IPS DF 6.9 (cell line): ENCODE data around the gene FAM149B1.
A peak's percentile ranks its signal among the peaks of the same experiment; 100 is the strongest.
"Not testable (repeated sequence)": the region's sequence is repeated elsewhere in the genome, so short reads cannot be mapped to it uniquely, and the experiment has no call there.

Experiments
- DNase-seq: peaks from one replicate; pipeline ENCODE4 v3.0.0-alpha.2; 2013; ENCODE audit warnings: low read depth, low spot score
- H3K27ac ChIP-seq: one replicate; pipeline ENCODE4 v1.5.1; 2013; ENCODE audit warnings: low read length, control low read depth
- H3K27me3 ChIP-seq: 2 replicates; pipeline ENCODE4 v1.6.1; 2013; ENCODE audit warnings: mild to moderate bottlenecking, low read length; ENCODE audit not compliant: control insufficient read depth, insufficient read depth
- H3K36me3 ChIP-seq: 2 replicates; pipeline ENCODE4 v1.6.1; 2013; ENCODE audit warnings: low read length; ENCODE audit not compliant: control insufficient read depth, insufficient read depth
- H3K4me1 ChIP-seq: 2 replicates; pipeline ENCODE4 v1.6.1; 2013; ENCODE audit warnings: low read length; ENCODE audit not compliant: control insufficient read depth, insufficient read depth
- H3K4me3 ChIP-seq: 2 replicates; pipeline ENCODE4 v1.5.1; 2013; ENCODE audit warnings: mild to moderate bottlenecking, low read length
- H3K9me3 ChIP-seq: 2 replicates; pipeline ENCODE4 v1.6.1; 2013; ENCODE audit warnings: low read length, inconsistent platforms; ENCODE audit not compliant: control insufficient read depth, insufficient read depth
- whole genome bisulfite sequencing: extraction: QIAGEN DNeasy Blood & Tissue Kit; methylation state at CpG from one replicate; pipeline ENCODE4 v1.1.7; 2013; ENCODE audit warnings: mixed read lengths, missing lambda C conversion rate; ENCODE audit not compliant: insufficient read length, insufficient coverage; 5-methylcytosine and 5-hydroxymethylcytosine counted together

Gene FAM149B1

GRCh38 chr10:73248259-73248724, 80.4 kb downstream of the FAM149B1 start:
- DNase-seq: no peak
- H3K36me3 ChIP-seq: peaks cover 10% of the 10 kb centered on the region; the same call in 1 of the 2 replicates
- no peak overlapping the region for H3K27ac ChIP-seq
- peaks cover 2% of the 10 kb centered on the region; the same call in 1 of the 2 replicates for H3K4me1 ChIP-seq
- no peaks in the 10 kb centered on the region for H3K27me3 ChIP-seq
- H3K4me3 ChIP-seq: no peak overlapping the region
- WGBS: no CpG with 5 or more reads among the region's 5 CpGs
- no peaks in the 10 kb centered on the region for H3K9me3 ChIP-seq

GRCh38 chr10:73251683-73252444, 83.9 kb downstream of the FAM149B1 start:
- Histone ChIP-seq H3K27ac (no peak overlapping the region), H3K9me3 (no peaks in the 10 kb centered on the region), H3K36me3 (no peaks in the 10 kb centered on the region), H3K4me1 (no peaks in the 10 kb centered on the region), H3K4me3 (peak overlapping the region; percentile 48; the same call in 1 of the 2 replicates), H3K27me3 (no peaks in the 10 kb centered on the region)
- no peak for DNase-seq
- WGBS: no CpG with 5 or more reads among the region's 23 CpGs

- no peaks in the 10 kb centered on the region for H3K4me1 ChIP-seq
- H3K36me3 ChIP-seq: no peaks in the 10 kb centered on the region
- H3K27me3 ChIP-seq: no peaks in the 10 kb centered on the region
- H3K4me3 ChIP-seq: peak within 1 kb of the TSS; percentile 48
- H3K9me3 ChIP-seq: no peaks in the 10 kb centered on the region
- no peak within 1 kb of the TSS for H3K27ac ChIP-seq
- DNase-seq: peak; percentile 90
- WGBS: no CpG with 5 or more reads among the region's 51 CpGs
Observed at GRCh38 chr10:73252445-73253224, 84.7 kb downstream of the FAM149B1 start, which contains the start of gene MRPS16. TSS of gene MRPS16 (minus strand) at chr10:73252644. CDS start at chr10:73252482, 162 bp downstream.

GRCh38 chr10:73253225-73253555, 85.3 kb downstream of the FAM149B1 start:
- no peaks in the 10 kb centered on the region for H3K9me3 ChIP-seq
- no peak overlapping the region for H3K27ac ChIP-seq
- no peaks in the 10 kb centered on the region for H3K4me1 ChIP-seq
- peak overlapping the region; percentile 48; the same call in 1 of the 2 replicates for H3K4me3 ChIP-seq
- H3K36me3 ChIP-seq: no peaks in the 10 kb centered on the region
- no peak for DNase-seq
- WGBS: no CpG with 5 or more reads among the region's 4 CpGs
- H3K27me3 ChIP-seq: no peaks in the 10 kb centered on the region

- not testable (repeated sequence) for H3K4me1 ChIP-seq, H3K36me3 ChIP-seq, H3K27me3 ChIP-seq, DNase-seq, H3K4me3 ChIP-seq, H3K9me3 ChIP-seq, H3K27ac ChIP-seq
- WGBS: no CpG with 5 or more reads among the region's 10 CpGs
Observed at GRCh38 chr10:73258612-73259011, 90.7 kb downstream of the FAM149B1 start.

DNA sequence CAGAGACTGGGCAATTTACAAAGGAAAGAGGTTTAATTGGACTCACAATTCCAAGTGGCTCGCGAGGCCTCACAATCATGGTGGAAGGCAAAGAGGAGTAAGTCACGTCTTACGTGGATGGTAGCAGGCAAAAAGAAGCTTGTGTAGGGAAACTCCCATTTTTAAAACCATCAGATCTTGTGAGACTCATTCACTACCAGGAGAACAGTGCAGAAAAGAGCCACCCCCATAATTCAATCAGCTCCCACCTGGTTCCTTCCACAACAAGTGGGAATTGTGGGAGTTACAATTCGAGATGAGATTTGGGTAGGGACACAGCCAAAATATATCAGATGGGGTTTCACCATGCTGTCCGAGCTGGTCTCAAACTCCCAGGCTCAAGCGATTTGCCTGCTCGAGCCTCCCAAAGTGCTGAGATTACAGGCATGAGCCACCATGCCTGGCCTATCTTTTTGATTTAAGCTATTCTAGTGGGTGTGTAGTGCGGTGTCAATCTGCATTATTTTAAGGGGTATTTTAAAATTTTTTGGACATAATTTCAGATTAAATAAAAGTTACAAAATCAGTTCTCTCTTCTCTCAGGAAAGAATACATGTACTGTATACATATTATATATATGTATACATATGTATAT, 93.6 kb downstream of the FAM149B1 start:
- Histone ChIP-seq H3K27me3 (no peaks in the 10 kb centered on the region), H3K36me3 (no peaks in the 10 kb centered on the region), H3K4me3 (no peak overlapping the region), H3K27ac (no peak overlapping the region), H3K4me1 (no peaks in the 10 kb centered on the region), H3K9me3 (no peaks in the 10 kb centered on the region; the same call in 1 of the 2 replicates)
- DNase-seq: no peak
- no CpG with 5 or more reads among the region's 9 CpGs for WGBS

- Histone ChIP-seq H3K9me3 (no peaks in the 10 kb centered on the region; the same call in 1 of the 2 replicates), H3K27ac (no peak overlapping the region), H3K36me3 (no peaks in the 10 kb centered on the region), H3K4me1 (no peaks in the 10 kb centered on the region), H3K27me3 (no peaks in the 10 kb centered on the region), H3K4me3 (no peak overlapping the region)
- no CpG with 5 or more reads among the region's 4 CpGs for WGBS
- no peak for DNase-seq
Observed at GRCh38 chr10:73262105-73262730, 94.3 kb downstream of the FAM149B1 start.

GRCh38 chr10:73262880-73263555, 95.1 kb downstream of the FAM149B1 start:
- Histone ChIP-seq H3K9me3 (no peaks in the 10 kb centered on the region; the same call in 1 of the 2 replicates), H3K27ac (no peak overlapping the region), H3K36me3 (no peaks in the 10 kb centered on the region), H3K4me1 (no peaks in the 10 kb centered on the region), H3K27me3 (no peaks in the 10 kb centered on the region), H3K4me3 (no peak overlapping the region)
- WGBS: no CpG with 5 or more reads among the region's 5 CpGs
- no peak for DNase-seq

DNA sequence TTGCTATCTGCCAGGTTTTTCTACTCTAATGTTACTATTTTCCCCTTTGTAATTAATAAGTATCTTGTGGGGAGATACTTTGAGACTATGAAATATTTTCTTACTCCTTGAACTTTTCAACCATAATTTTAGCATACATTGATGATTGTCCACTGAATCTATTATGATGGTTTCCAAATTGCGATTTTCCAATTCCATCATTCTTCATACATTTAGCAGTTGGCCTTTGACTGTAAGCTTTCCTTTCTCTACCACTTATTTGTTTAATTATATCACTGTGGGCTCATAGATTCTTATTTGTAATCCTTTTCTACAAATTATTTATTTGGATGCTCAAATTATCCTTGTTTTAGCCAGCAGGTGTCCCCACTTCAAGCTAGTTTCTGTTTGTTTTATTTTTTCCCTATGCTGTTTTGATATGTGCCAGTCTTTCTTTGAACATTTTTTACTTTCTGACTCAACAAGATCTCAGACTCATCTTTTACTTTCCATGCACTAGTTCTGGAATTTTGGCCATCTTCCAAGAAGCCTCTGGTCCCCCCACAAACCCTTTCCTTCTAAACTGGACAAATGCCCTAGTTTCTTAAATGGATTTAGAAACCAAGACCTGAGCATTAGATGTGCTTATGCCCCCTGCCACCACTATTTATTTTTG, 95.9 kb downstream of the FAM149B1 start:
- no peak for DNase-seq
- Histone ChIP-seq H3K27me3 (no peaks in the 10 kb centered on the region), H3K4me1 (no peaks in the 10 kb centered on the region), H3K27ac (no peak overlapping the region), H3K36me3 (no peaks in the 10 kb centered on the region), H3K9me3 (no peaks in the 10 kb centered on the region), H3K4me3 (no peak overlapping the region)
- WGBS: no CpG with 5 or more reads among the region's 1 CpG
